Glutamatergic neuron (in vitro differentiated cells): ENCODE data around the gene RNGTT. TPM values are rescaled to one million over a fixed set of nuclear protein-coding genes. Genes with fewer than 3 reads are reported as not detected.

ENCODE experiments used
- DNase-seq: peaks from one replicate; pipeline ENCODE4 v3.0.0; 2022
- H3K27ac Mint-ChIP-seq: one replicate; pipeline ENCODE4 v1.8.0; 2020; ENCODE audit warnings: mild to moderate bottlenecking, mixed read lengths, inconsistent platforms; ENCODE audit not compliant: unreplicated experiment
- H3K27me3 Mint-ChIP-seq: one replicate; pipeline ENCODE4 v1.8.0; 2020; ENCODE audit warnings: mild to moderate bottlenecking, moderate library complexity, mixed read lengths, inconsistent platforms; ENCODE audit not compliant: unreplicated experiment
- H3K36me3 Mint-ChIP-seq: one replicate; pipeline ENCODE4 v1.8.0; 2020; ENCODE audit warnings: mild to moderate bottlenecking, mixed read lengths, inconsistent platforms; ENCODE audit not compliant: unreplicated experiment
- H3K4me1 Mint-ChIP-seq: one replicate; pipeline ENCODE4 v1.8.0; 2020; ENCODE audit warnings: mild to moderate bottlenecking, low read depth, mixed read lengths, inconsistent platforms; ENCODE audit not compliant: unreplicated experiment
- H3K4me3 Mint-ChIP-seq: one replicate; pipeline ENCODE4 v1.8.0; 2020; ENCODE audit warnings: mild to moderate bottlenecking, mixed read lengths, inconsistent platforms; ENCODE audit not compliant: unreplicated experiment
- H3K9me3 Mint-ChIP-seq: one replicate; pipeline ENCODE4 v1.8.0; 2020; ENCODE audit warnings: mild to moderate bottlenecking, moderate library complexity, mixed read lengths, inconsistent platforms; ENCODE audit not compliant: unreplicated experiment
- CTCF ChIP-seq: fragments of 200-600 bp; sonication (generic); IDR thresholded peaks from one replicate; pipeline ENCODE4 v1.5.0; 2021; ENCODE audit not compliant: partially characterized antibody, unreplicated experiment
- total RNA-seq: library from RNA; stranded (reverse); fragmentation: NEBNext Ultra II Directional; extraction: Animal tissue kit (Norgen Biotek cat#: 25700); gene quantifications from one replicate; pipeline ENCODE4 v1.2.1, GENCODE V29; 2021; ENCODE audit not compliant: unreplicated experiment

RNGTT gene
- total RNA-seq, 1 donor from 2014 or later: 23.9 TPM

- H3K4me1 Mint-ChIP-seq: peaks cover 4% of the 10 kb centered on the region
- H3K27ac Mint-ChIP-seq: no peak overlapping the region
- DNase-seq: no peak
- H3K36me3 Mint-ChIP-seq: no peaks in the 10 kb centered on the region
- H3K4me3 Mint-ChIP-seq: no peak overlapping the region
- TF ChIP-seq CTCF: no peak
- peaks cover 2% of the 10 kb centered on the region for H3K27me3 Mint-ChIP-seq
- H3K9me3 Mint-ChIP-seq: peaks cover 2% of the 10 kb centered on the region
Observed at GRCh38 chr6:88561034-88561953, 402.1 kb downstream of the RNGTT start.

Other genes with a start within 250 kb of the RNGTT start
- gene PNRC1, start 117.1 kb upstream of the RNGTT start, total RNA-seq: 91.4 TPM
- 12.1 TPM for gene SRSF12, start 154.5 kb upstream of the RNGTT start, total RNA-seq
- gene PM20D2, start 182.4 kb upstream of the RNGTT start, total RNA-seq: 0.56 TPM